ENCODE data around the gene SLC1A5. TPM values are rescaled to one million over a fixed set of nuclear protein-coding genes. Genes with fewer than 3 reads are reported as not detected.

Gene SLC1A5
- total RNA-seq, 1 experiment from 2014 or later, result 104 TPM

DNA sequence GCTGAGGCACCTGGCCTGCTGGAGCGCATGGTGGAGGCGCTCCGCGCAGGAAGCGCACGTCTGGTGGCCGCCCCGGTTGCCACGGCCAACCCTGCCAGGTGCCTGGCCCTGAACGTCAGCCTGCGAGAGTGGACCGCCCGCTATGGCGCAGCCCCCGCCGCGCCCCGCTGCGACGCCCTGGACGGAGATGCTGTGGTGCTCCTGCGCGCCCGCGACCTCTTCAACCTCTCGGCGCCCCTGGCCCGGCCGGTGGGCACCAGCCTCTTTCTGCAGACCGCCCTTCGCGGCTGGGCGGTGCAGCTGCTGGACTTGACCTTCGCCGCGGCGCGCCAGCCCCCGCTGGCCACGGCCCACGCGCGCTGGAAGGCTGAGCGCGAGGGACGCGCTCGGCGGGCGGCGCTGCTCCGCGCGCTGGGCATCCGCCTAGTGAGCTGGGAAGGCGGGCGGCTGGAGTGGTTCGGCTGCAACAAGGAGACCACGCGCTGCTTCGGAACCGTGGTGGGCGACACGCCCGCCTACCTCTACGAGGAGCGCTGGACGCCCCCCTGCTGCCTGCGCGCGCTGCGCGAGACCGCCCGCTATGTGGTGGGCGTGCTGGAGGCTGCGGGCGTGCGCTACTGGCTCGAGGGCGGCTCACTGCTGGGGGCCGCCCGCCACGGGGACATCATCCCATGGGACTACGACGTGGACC lies 32.4 kb downstream of the SLC1A5 start:
- Histone ChIP-seq H3K9me3 (ENCODE audit: control insufficient read depth, insufficient read depth, low read depth, low read length) (no peaks in the 10 kb centered on the region), H3K27me3 (ENCODE audit: control insufficient read depth, insufficient read depth, low read length) (no peaks in the 10 kb centered on the region), H3K4me3 (ENCODE audit: low read depth in 2 of 2, low read length in 2 of 2) (no peak overlapping the region), H3K36me3 (ENCODE audit: control insufficient read depth, insufficient read depth, low read length) (no peaks in the 10 kb centered on the region), H3K27ac (ENCODE audit: low read length) (no peak overlapping the region), H3K4me1 (ENCODE audit: control insufficient read depth, insufficient read depth, low read length) (no peaks in the 10 kb centered on the region)
- POLR2A ChIA-PET, result no interaction called here
- ATAC-seq (no peak), DNase-seq (ENCODE audit: low read depth, low spot score) (no peak)
- intact Hi-C loops (cut with micrococcal nuclease; ENCODE audit: unreplicated experiment), result loop anchor here (5.0 kb wide), 1 partner anchor 76 kb away; no protein-coding TSS in a partner anchor
- CTCF ChIA-PET, result interaction anchor here (0.5 to 0.7 kb wide), 2 partner anchors 9 to 84 kb away, joined by 3 read pairs; no protein-coding TSS in a partner anchor
- TF ChIP-seq TCF7L2 (IDR thresholded peaks at IDR 0.05; ENCODE audit: low read depth, low read length), result no peak
- TF ChIP-seq POLR2AphosphoS5 (IDR thresholded peaks at IDR 0.05; ENCODE audit: low read depth, low read length), result no peak
- TF ChIP-seq, protein P1, sequence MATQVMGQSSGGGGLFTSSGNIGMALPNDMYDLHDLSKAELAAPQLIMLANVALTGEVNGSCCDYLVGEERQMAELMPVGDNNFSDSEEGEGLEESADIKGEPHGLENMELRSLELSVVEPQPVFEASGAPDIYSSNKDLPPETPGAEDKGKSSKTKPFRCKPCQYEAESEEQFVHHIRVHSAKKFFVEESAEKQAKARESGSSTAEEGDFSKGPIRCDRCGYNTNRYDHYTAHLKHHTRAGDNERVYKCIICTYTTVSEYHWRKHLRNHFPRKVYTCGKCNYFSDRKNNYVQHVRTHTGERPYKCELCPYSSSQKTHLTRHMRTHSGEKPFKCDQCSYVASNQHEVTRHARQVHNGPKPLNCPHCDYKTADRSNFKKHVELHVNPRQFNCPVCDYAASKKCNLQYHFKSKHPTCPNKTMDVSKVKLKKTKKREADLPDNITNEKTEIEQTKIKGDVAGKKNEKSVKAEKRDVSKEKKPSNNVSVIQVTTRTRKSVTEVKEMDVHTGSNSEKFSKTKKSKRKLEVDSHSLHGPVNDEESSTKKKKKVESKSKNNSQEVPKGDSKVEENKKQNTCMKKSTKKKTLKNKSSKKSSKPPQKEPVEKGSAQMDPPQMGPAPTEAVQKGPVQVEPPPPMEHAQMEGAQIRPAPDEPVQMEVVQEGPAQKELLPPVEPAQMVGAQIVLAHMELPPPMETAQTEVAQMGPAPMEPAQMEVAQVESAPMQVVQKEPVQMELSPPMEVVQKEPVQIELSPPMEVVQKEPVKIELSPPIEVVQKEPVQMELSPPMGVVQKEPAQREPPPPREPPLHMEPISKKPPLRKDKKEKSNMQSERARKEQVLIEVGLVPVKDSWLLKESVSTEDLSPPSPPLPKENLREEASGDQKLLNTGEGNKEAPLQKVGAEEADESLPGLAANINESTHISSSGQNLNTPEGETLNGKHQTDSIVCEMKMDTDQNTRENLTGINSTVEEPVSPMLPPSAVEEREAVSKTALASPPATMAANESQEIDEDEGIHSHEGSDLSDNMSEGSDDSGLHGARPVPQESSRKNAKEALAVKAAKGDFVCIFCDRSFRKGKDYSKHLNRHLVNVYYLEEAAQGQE (IDR thresholded peaks at IDR 0.05; ENCODE audit: insufficient read depth in 1 of 2, low read depth in 2 of 2, low read length in 1 of 2), result no peak
- no peak for TF ChIP-seq SIN3A (IDR thresholded peaks at IDR 0.05; ENCODE audit: borderline replicate concordance, insufficient read depth, low read depth, low read length)
- no peak for TF ChIP-seq CTCF (IDR thresholded peaks at IDR 0.05)
- in situ Hi-C loops (cut with HindIII; ENCODE audit: low pct_unique_long_range_greater_than_20kb, low sequenced_read_pairs), result no loop called here
- BruUV-seq (replicated peaks), result no TSS peak

GRCh38 chr19:46755077-46755852 lies 33.1 kb downstream of the SLC1A5 start:
- Histone ChIP-seq H3K4me3 (ENCODE audit: low read depth in 2 of 2, low read length in 2 of 2) (no peak overlapping the region), H3K9me3 (ENCODE audit: control insufficient read depth, insufficient read depth, low read depth, low read length) (no peaks in the 10 kb centered on the region), H3K27ac (ENCODE audit: low read length) (no peak overlapping the region), H3K4me1 (ENCODE audit: control insufficient read depth, insufficient read depth, low read length) (no peaks in the 10 kb centered on the region), H3K36me3 (ENCODE audit: control insufficient read depth, insufficient read depth, low read length) (no peaks in the 10 kb centered on the region), H3K27me3 (ENCODE audit: control insufficient read depth, insufficient read depth, low read length) (no peaks in the 10 kb centered on the region)
- BruUV-seq (replicated peaks), result no TSS peak
- in situ Hi-C loops (cut with HindIII; ENCODE audit: low pct_unique_long_range_greater_than_20kb, low sequenced_read_pairs) (no loop called here), intact Hi-C loops (cut with micrococcal nuclease; ENCODE audit: unreplicated experiment) (loop anchor here (5.0 kb wide), 1 partner anchor 77 kb away; no protein-coding TSS in a partner anchor)
- no peak for DNase-seq (ENCODE audit: low read depth, low spot score)
- ATAC-seq, result no peak
- ChIA-PET POLR2A (no interaction called here), CTCF (no interaction called here)
- TF ChIP-seq CTCF (IDR thresholded peaks at IDR 0.05) (no peak), SIN3A (IDR thresholded peaks at IDR 0.05; ENCODE audit: borderline replicate concordance, insufficient read depth, low read depth, low read length) (no peak), TCF7L2 (IDR thresholded peaks at IDR 0.05; ENCODE audit: low read depth, low read length) (no peak)
- TF ChIP-seq, protein P1 (IDR thresholded peaks at IDR 0.05; ENCODE audit: insufficient read depth in 1 of 2, low read depth in 2 of 2, low read length in 1 of 2), result no peak

Measured in Panc1 (cell line).